Measurements from ENCODE around the gene GNGT2.
"Not testable (repeated sequence)": the region's sequence is repeated elsewhere in the genome, so short reads cannot be mapped to it uniquely, and the experiment has no call there.

GNGT2 gene

DNA sequence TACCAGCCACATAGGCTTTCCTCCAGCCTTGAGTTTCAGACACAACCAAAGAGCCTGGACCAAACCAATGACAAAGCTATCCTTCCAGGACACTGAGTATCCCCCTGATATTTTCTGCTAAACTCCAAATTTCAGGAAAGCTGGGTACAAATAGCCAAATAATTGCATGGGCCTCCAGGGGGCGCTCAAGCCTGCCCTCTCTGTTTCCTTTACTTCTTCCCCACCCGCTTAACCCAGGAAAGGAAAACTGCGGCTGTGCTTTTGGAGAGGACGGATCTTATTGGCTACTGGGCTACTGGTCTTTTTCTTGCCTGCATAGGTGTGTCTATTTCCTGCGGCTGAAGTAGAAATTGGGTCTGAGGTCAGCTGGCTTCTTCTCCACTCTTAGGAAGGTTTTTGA lies 30.1 kb downstream of the GNGT2 start:
- H3K36me3 ChIP-seq (replicated peaks; ENCODE audit: insufficient read depth, low read length), result no peaks in the 10 kb centered on the region
- no peak overlapping the region for H3K27ac ChIP-seq (ENCODE audit: low read length)
- no peaks in the 10 kb centered on the region for H3K9me3 ChIP-seq (replicated peaks; ENCODE audit: insufficient read depth, low read length)
- no peaks in the 10 kb centered on the region for H3K9me2 ChIP-seq (replicated peaks; ENCODE audit: insufficient read depth, low read length)
- peaks cover 7% of the 10 kb centered on the region for H3K4me1 ChIP-seq (ENCODE audit: low read length)
- H3F3A ChIP-seq (ENCODE audit: insufficient read depth, low read length), result no peaks in the 10 kb centered on the region
- H3K79me2 ChIP-seq (ENCODE audit: low read length), result no peaks in the 10 kb centered on the region
- no peaks in the 10 kb centered on the region for H4K20me1 ChIP-seq (ENCODE audit: insufficient read depth, low read length)
- peak; percentile 27 for DNase-seq
- H3K4me2 ChIP-seq (ENCODE audit: low read depth, low read length), result no peak overlapping the region
- no peak overlapping the region for H3K4me3 ChIP-seq (ENCODE audit: low read length)
- peaks cover 8% of the 10 kb centered on the region for H3K27me3 ChIP-seq (replicated peaks; ENCODE audit: insufficient read depth, low read length)
- H2AFZ ChIP-seq (ENCODE audit: low read length), result no peak overlapping the region
- TF ChIP-seq, protein P1, sequence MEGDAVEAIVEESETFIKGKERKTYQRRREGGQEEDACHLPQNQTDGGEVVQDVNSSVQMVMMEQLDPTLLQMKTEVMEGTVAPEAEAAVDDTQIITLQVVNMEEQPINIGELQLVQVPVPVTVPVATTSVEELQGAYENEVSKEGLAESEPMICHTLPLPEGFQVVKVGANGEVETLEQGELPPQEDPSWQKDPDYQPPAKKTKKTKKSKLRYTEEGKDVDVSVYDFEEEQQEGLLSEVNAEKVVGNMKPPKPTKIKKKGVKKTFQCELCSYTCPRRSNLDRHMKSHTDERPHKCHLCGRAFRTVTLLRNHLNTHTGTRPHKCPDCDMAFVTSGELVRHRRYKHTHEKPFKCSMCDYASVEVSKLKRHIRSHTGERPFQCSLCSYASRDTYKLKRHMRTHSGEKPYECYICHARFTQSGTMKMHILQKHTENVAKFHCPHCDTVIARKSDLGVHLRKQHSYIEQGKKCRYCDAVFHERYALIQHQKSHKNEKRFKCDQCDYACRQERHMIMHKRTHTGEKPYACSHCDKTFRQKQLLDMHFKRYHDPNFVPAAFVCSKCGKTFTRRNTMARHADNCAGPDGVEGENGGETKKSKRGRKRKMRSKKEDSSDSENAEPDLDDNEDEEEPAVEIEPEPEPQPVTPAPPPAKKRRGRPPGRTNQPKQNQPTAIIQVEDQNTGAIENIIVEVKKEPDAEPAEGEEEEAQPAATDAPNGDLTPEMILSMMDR (IDR thresholded peaks at IDR 0.05; ENCODE audit: low read length), result peak; percentile 80
- TF ChIP-seq EZH2 (optimal IDR thresholded peaks at IDR 0.05; ENCODE audit: low read depth, low read length), result no peak
- TF ChIP-seq EZH2phosphoT487 (IDR thresholded peaks at IDR 0.05; ENCODE audit: low read length), result no peak
- H3K9ac ChIP-seq (ENCODE audit: low read length), result no peak overlapping the region

DNA sequence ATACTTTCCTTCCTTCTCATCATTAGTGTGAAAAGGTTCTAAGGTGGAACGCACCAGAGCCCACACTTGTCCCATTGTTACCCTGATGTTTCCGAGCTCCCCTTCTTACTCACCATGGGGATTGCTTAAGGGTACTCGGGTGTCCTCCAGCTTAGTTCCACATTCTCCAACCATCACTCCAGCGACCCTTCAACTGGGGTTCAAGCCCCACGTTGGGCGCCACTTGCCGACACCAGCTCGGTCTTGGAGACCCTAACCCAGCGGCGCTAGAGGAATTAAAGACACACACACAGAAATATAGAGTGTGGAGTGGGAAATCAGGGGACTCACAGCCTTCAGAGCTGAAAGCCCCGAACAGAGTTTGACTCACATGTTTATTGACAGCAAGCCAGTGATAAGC lies 34.4 kb downstream of the GNGT2 start:
- peaks cover 14% of the 10 kb centered on the region for H3K27me3 ChIP-seq (replicated peaks; ENCODE audit: insufficient read depth, low read length)
- H4K20me1 ChIP-seq (ENCODE audit: insufficient read depth, low read length); DNase-seq; H3F3A ChIP-seq (ENCODE audit: insufficient read depth, low read length); H3K9me2 ChIP-seq (replicated peaks; ENCODE audit: insufficient read depth, low read length); H3K36me3 ChIP-seq (replicated peaks; ENCODE audit: insufficient read depth, low read length); H2AFZ ChIP-seq (ENCODE audit: low read length); H3K9me3 ChIP-seq (replicated peaks; ENCODE audit: insufficient read depth, low read length); H3K79me2 ChIP-seq (ENCODE audit: low read length); H3K9ac ChIP-seq (ENCODE audit: low read length); H3K27ac ChIP-seq (ENCODE audit: low read length); H3K4me3 ChIP-seq (ENCODE audit: low read length); H3K4me1 ChIP-seq (ENCODE audit: low read length); H3K4me2 ChIP-seq (ENCODE audit: low read depth, low read length): not testable (repeated sequence)

DNA sequence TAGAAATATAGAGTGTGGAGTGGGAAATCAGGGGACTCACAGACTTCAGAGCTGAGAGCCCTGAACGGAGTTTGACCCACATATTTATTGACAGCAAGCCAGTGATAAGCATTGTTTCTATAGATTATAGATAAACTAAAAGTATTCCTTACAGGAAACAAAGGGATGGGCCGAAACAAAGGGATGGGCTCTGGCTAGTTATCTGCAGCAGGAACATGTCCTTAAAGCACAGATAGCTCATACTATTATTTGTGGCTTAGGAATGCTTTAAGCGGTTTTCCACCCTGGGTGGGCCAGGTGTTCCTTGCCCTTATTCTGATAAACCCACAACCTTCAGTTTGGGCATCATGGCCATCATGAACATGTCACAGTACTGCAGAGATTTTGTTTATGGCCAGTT lies 39.7 kb downstream of the GNGT2 start:
- H3K27ac ChIP-seq (ENCODE audit: low read length); H3K4me1 ChIP-seq (ENCODE audit: low read length); H3K4me2 ChIP-seq (ENCODE audit: low read depth, low read length); H4K20me1 ChIP-seq (ENCODE audit: insufficient read depth, low read length); H3K9ac ChIP-seq (ENCODE audit: low read length); H3K36me3 ChIP-seq (replicated peaks; ENCODE audit: insufficient read depth, low read length); H2AFZ ChIP-seq (ENCODE audit: low read length); H3K4me3 ChIP-seq (ENCODE audit: low read length); H3F3A ChIP-seq (ENCODE audit: insufficient read depth, low read length); H3K79me2 ChIP-seq (ENCODE audit: low read length); H3K9me2 ChIP-seq (replicated peaks; ENCODE audit: insufficient read depth, low read length); DNase-seq; H3K9me3 ChIP-seq (replicated peaks; ENCODE audit: insufficient read depth, low read length): not testable (repeated sequence)
- H3K27me3 ChIP-seq (replicated peaks; ENCODE audit: insufficient read depth, low read length), result peaks cover 53% of the 10 kb centered on the region

DNA sequence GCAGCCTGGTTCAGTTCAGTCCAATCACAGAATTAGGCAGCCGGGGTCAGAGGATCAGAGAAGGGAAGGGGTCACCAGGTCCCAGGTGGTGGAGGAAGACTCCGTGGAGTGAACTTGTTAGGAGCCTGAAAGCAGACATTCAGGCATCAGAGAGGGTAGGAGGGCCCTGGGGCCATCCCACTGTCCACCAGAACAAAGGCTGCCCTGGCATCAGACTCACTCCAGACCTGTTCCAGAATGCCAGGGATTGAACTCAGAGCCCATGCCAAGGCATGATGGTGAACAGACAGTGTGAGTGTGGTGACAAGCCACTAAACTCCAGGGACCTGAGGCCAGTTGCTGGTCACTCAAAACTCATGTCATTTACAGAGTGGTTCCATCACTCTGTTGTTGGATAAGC lies 40.2 kb downstream of the GNGT2 start:
- TF ChIP-seq EZH2phosphoT487 (IDR thresholded peaks at IDR 0.05; ENCODE audit: low read length) (no peak), EZH2 (optimal IDR thresholded peaks at IDR 0.05; ENCODE audit: low read depth, low read length) (no peak)
- TF ChIP-seq, protein P1 (IDR thresholded peaks at IDR 0.05; ENCODE audit: low read length), result no peak
- Histone ChIP-seq H3K9ac (ENCODE audit: low read length) (no peak overlapping the region), H3K4me2 (ENCODE audit: low read depth, low read length) (no peak overlapping the region), H3F3A (ENCODE audit: insufficient read depth, low read length) (no peaks in the 10 kb centered on the region), H3K4me3 (ENCODE audit: low read length) (no peak overlapping the region), H3K27me3 (replicated peaks; ENCODE audit: insufficient read depth, low read length) (peaks cover 48% of the 10 kb centered on the region), H3K79me2 (ENCODE audit: low read length) (no peaks in the 10 kb centered on the region), H3K27ac (ENCODE audit: low read length) (no peak overlapping the region), H2AFZ (ENCODE audit: low read length) (no peak overlapping the region), H3K9me2 (replicated peaks; ENCODE audit: insufficient read depth, low read length) (no peaks in the 10 kb centered on the region), H3K9me3 (replicated peaks; ENCODE audit: insufficient read depth, low read length) (no peaks in the 10 kb centered on the region), H3K36me3 (replicated peaks; ENCODE audit: insufficient read depth, low read length) (no peaks in the 10 kb centered on the region), H4K20me1 (ENCODE audit: insufficient read depth, low read length) (no peaks in the 10 kb centered on the region), H3K4me1 (ENCODE audit: low read length) (no peaks in the 10 kb centered on the region)
- no peak for DNase-seq
